Spleen (tissue), 11 donors: Measurements from ENCODE around the gene GALNT17. TPM values are rescaled to one million over a fixed set of nuclear protein-coding genes. Genes with fewer than 3 reads are reported as not detected.

Experiments
- DNase-seq: peaks from one replicate; pipeline ENCODE4 v3.0.0-alpha.2; 2020
- H3K27ac ChIP-seq, 8 donors: fragments of 200-600 bp; sonication (generic) in 7 of 8; 1 replicate in 4 of 8; 2 replicates in 4 of 8; pipeline versions ENCODE4 v1.5.0 to v1.8.0; 2016 to 2021; ENCODE audit warnings: inconsistent platforms in 4 of 8, mild to moderate bottlenecking in 4 of 8, moderate library complexity in 1 of 8
- H3K27me3 ChIP-seq, 7 donors: fragments of 200-600 bp; sonication (generic) in 6 of 7; replicated peaks in 1 of 7; 1 replicate in 4 of 7; 2 replicates in 3 of 7; pipeline versions ENCODE4 v1.5.0 to v1.8.0; 2016 to 2021; ENCODE audit warnings: inconsistent platforms in 3 of 7, mild to moderate bottlenecking in 1 of 7
- H3K36me3 ChIP-seq, 6 donors: fragments of 200-600 bp; sonication (generic) in 5 of 6; 1 replicate in 4 of 6; 2 replicates in 2 of 6; pipeline versions ENCODE4 v1.5.0 to v1.8.0; 2016 to 2021; ENCODE audit warnings: inconsistent platforms in 2 of 6
- H3K4me1 ChIP-seq, 6 donors: fragments of 200-600 bp; sonication (generic) in 5 of 6; 1 replicate in 3 of 6; 2 replicates in 3 of 6; pipeline versions ENCODE4 v1.5.0 to v1.8.0; 2016 to 2021; ENCODE audit warnings: inconsistent platforms in 3 of 6
- H3K4me3 ChIP-seq, 8 donors: fragments of 200-600 bp; sonication (generic) in 7 of 8; 1 replicate in 4 of 8; 2 replicates in 4 of 8; pipeline versions ENCODE4 v1.5.0 to v1.8.0; 2016 to 2021; ENCODE audit warnings: inconsistent platforms in 4 of 8, mild to moderate bottlenecking in 4 of 8, moderate library complexity in 2 of 8
- H3K9me3 ChIP-seq, 8 donors: fragments of 200-600 bp; sonication (generic) in 7 of 8; 1 replicate in 4 of 8; 2 replicates in 4 of 8; pipeline versions ENCODE4 v1.5.0 to v1.8.0; 2016 to 2021; ENCODE audit warnings: inconsistent platforms in 4 of 8
- CTCF ChIP-seq, 11 experiments: fragments of 200-600 bp in 7 of 11; fragments of 450-650 bp in 4 of 11; sonication (generic) in 4 of 11; IDR thresholded peaks in 8 of 11; conservative IDR thresholded peaks in 3 of 11; 1 replicate in 7 of 11; 2 replicates in 4 of 11; pipeline versions ENCODE4 v1.4.0 to v1.8.0; 2016 to 2021; ENCODE audit warnings: antibody characterized with exemption in 11 of 11, inconsistent platforms in 4 of 11, mild to moderate bottlenecking in 1 of 11
- POLR2A ChIP-seq, 3 donors: fragments of 450-650 bp; IDR thresholded peaks; one replicate each; pipeline ENCODE4 v1.5.1; 2017; ENCODE audit warnings: antibody characterized with exemption in 3 of 3, mild to moderate bottlenecking in 1 of 3
- POLR2AphosphoS5 ChIP-seq, 3 donors: sonication (generic); formaldehyde crosslinking; IDR thresholded peaks; one replicate each; pipeline ENCODE4 v1.5.1; 2017; ENCODE audit warnings: antibody characterized with exemption in 3 of 3
- WGBS, 5 donors: extraction: QIAGEN DNeasy Blood & Tissue Kit in 3 of 5; methylation state at CpG; one replicate each; pipeline versions ENCODE4 v1.1.5 to v1.1.7; 2013 to 2018; 5-methylcytosine and 5-hydroxymethylcytosine counted together
- intact Hi-C: fragments of 100-400 bp; cut with DNase I; formaldehyde crosslinking; loops from one replicate; pipeline ENCODE4 v1.15.0; 2023; ENCODE audit warnings: low total_unique reads
- polyA plus RNA-seq, 3 donors: library from polyadenylated mRNA; stranded (reverse); fragments of 200-250 nt; gene quantifications; one replicate each; pipeline ENCODE4 v1.2.1, GENCODE V29; 2013
- total RNA-seq, 7 donors: library from RNA; depleted of rRNA in 3 of 7; stranded (reverse); fragments of >200 nt in 3 of 7; fragmentation: NEBNext Ultra II Directional in 4 of 7; extraction: Animal tissue kit (Norgen Biotek cat#: 25700) in 4 of 7; gene quantifications; one replicate each; pipeline versions ENCODE4 v1.1.0 to v1.2.1, GENCODE V29; 2016 to 2021
- donor health status: healthy with polysubstance abuse.
- donor health status: DM: no; HTN: no; CAD: no; lungs with moderate emphysema.
- donor health status: DM: no; HTN: no; CAD: no.
- donor health status: Bipolar disorder and iron deficiency.
- donor health status: healthy.
- donor health status: DM: no; HTN: no; CAD: no.
- donor health status: DM: yes; HTN: yes; CAD: no.

The GALNT17 gene
- total and polyA plus RNA-seq, 10 donors: 0.39 to 10.8 (median 3.1) TPM

- no peak for DNase-seq
- WGBS, 5 donors: 78 to 96% (median 88%) methylated on average over 1 of the region's 1 CpG
- no peak overlapping the region for H3K27ac ChIP-seq
- no peak overlapping the region for H3K4me3 ChIP-seq
- H3K36me3 ChIP-seq: no peaks in the 10 kb centered on the region
- no peaks in the 10 kb centered on the region for H3K4me1 ChIP-seq
- peaks cover 0 to 12% (median 0%) of the 10 kb centered on the region in 8 donors for H3K9me3 ChIP-seq
- no peaks in the 10 kb centered on the region for H3K27me3 ChIP-seq
- intact Hi-C loops: no loop called here
- TF ChIP-seq POLR2AphosphoS5 (IDR thresholded peaks at IDR 0.05): no peak
- TF ChIP-seq CTCF (IDR thresholded peaks at IDR 0.05 in 8 of 11, conservative IDR thresholded peaks at IDR 0.05 in 3 of 11): no peak
- TF ChIP-seq POLR2A (IDR thresholded peaks at IDR 0.05): no peak
These were observed 525.4 kb downstream of the GALNT17 start for GRCh38 chr7:71657386-71657785.

GRCh38 chr7:71659622-71660021 lies 527.7 kb downstream of the GALNT17 start:
- TF ChIP-seq POLR2A (IDR thresholded peaks at IDR 0.05): no peak
- no peak for TF ChIP-seq CTCF (IDR thresholded peaks at IDR 0.05 in 8 of 11, conservative IDR thresholded peaks at IDR 0.05 in 3 of 11)
- TF ChIP-seq POLR2AphosphoS5 (IDR thresholded peaks at IDR 0.05): no peak
- DNase-seq: no peak
- H3K36me3 ChIP-seq: no peaks in the 10 kb centered on the region
- no peak overlapping the region for H3K27ac ChIP-seq
- 88 to 96% (median 94%) methylated on average over 2 of the region's 2 CpGs for WGBS, 5 donors
- no peak overlapping the region for H3K4me3 ChIP-seq
- peaks cover 0 to 34% (median 8%) of the 10 kb centered on the region in 8 donors for H3K9me3 ChIP-seq
- H3K4me1 ChIP-seq: no peaks in the 10 kb centered on the region
- intact Hi-C loops: no loop called here
- no peaks in the 10 kb centered on the region for H3K27me3 ChIP-seq

- WGBS, 5 donors: 83 to 100% (median 94%) methylated on average over 1 of the region's 1 CpG
- no peak for DNase-seq
- H3K9me3 ChIP-seq: peaks cover 0 to 44% (median 18%) of the 10 kb centered on the region in 8 donors
- TF ChIP-seq CTCF (IDR thresholded peaks at IDR 0.05 in 8 of 11, conservative IDR thresholded peaks at IDR 0.05 in 3 of 11): no peak
- TF ChIP-seq POLR2A (IDR thresholded peaks at IDR 0.05): no peak
- no peak for TF ChIP-seq POLR2AphosphoS5 (IDR thresholded peaks at IDR 0.05)
- no peaks in the 10 kb centered on the region for H3K36me3 ChIP-seq
- no peaks in the 10 kb centered on the region for H3K4me1 ChIP-seq
- H3K27me3 ChIP-seq: no peaks in the 10 kb centered on the region
- no peak overlapping the region for H3K27ac ChIP-seq
- H3K4me3 ChIP-seq: no peak overlapping the region
- intact Hi-C loops: no loop called here
These were observed 529.8 kb downstream of the GALNT17 start for GRCh38 chr7:71661671-71662224.

- no peaks in the 10 kb centered on the region for H3K27me3 ChIP-seq
- intact Hi-C loops: no loop called here
- no peak for TF ChIP-seq POLR2A (IDR thresholded peaks at IDR 0.05)
- TF ChIP-seq CTCF (IDR thresholded peaks at IDR 0.05 in 8 of 11, conservative IDR thresholded peaks at IDR 0.05 in 3 of 11): no peak
- no peak for TF ChIP-seq POLR2AphosphoS5 (IDR thresholded peaks at IDR 0.05)
- WGBS, 5 donors: 90 to 94% (median 90%) methylated on average over 3 of the region's 3 CpGs
- H3K4me1 ChIP-seq: no peaks in the 10 kb centered on the region
- no peak for DNase-seq
- peaks cover 0 to 36% (median 18%) of the 10 kb centered on the region in 8 donors for H3K9me3 ChIP-seq
- H3K4me3 ChIP-seq: no peak overlapping the region
- H3K27ac ChIP-seq: no peak overlapping the region
- no peaks in the 10 kb centered on the region for H3K36me3 ChIP-seq
These were observed 533.8 kb downstream of the GALNT17 start for GRCh38 chr7:71665716-71666115.
